DOHH2 (cell line): ENCODE data around the gene CETP.

Experiments used
- EZH2phosphoT487 ChIP-seq: fragments of 200-600 bp; sonication (generic); IDR thresholded peaks from 2 replicates; pipeline ENCODE4 v1.6.1; 2017; ENCODE audit warnings: borderline replicate concordance, mild to moderate bottlenecking, antibody characterized with exemption, low read length, moderate library complexity, mixed read lengths
- TF ChIP-seq, protein P1 (sequence below): fragments of 200-600 bp; sonication (generic); IDR thresholded peaks from one replicate; pipeline ENCODE4 v1.5.1; 2014; ENCODE audit warnings: antibody characterized with exemption, mild to moderate bottlenecking, low read depth, low read length; ENCODE audit not compliant: poor library complexity, severe bottlenecking

DNA sequence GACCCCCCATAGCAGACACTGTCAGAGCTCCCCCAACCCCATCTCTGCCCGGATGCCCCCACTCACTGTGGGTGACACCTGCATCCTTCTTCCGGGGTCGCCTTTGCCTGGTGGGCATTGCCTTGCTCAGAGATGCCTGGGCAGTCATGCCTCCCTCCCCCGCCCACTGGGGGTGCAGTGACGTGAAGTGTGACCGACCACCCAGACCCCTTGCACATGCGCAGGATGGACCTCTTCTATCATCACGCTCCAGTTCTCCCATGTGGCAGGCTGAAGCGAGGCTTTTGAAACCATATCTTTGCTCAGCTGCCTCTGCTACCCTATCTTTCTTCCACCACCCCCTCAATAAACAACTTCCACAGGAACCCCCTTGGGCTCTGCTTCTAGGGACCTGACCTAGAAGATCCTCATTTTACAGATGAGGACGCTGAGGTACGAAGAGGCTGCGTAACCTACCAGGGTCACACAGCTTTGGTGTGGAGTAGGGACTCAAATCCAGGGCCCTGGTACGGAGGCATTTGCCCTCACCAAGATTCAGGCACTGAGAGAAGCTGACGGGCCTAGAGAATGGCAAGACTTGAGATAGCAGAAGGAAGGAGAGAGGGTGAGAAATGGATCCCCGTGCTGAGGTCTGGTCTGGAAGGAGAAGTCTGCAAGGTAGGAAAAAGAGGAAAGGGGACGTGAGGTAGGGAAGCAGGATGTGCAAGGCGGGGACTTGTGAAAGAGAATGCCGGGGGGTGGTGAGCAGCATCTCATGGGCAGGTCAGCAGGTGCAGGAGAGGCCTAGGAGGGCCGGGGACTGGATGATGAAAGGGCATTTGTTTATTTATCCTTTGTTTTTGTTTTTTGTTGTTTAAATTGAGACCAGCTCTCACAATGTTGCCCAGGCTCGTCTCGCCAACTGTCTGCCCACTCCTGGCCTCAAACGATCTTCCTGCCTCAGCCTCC lies 42.0 kb downstream of the CETP start:
- TF ChIP-seq, protein P1, sequence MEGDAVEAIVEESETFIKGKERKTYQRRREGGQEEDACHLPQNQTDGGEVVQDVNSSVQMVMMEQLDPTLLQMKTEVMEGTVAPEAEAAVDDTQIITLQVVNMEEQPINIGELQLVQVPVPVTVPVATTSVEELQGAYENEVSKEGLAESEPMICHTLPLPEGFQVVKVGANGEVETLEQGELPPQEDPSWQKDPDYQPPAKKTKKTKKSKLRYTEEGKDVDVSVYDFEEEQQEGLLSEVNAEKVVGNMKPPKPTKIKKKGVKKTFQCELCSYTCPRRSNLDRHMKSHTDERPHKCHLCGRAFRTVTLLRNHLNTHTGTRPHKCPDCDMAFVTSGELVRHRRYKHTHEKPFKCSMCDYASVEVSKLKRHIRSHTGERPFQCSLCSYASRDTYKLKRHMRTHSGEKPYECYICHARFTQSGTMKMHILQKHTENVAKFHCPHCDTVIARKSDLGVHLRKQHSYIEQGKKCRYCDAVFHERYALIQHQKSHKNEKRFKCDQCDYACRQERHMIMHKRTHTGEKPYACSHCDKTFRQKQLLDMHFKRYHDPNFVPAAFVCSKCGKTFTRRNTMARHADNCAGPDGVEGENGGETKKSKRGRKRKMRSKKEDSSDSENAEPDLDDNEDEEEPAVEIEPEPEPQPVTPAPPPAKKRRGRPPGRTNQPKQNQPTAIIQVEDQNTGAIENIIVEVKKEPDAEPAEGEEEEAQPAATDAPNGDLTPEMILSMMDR, result no peak
- no peak for TF ChIP-seq EZH2phosphoT487
